BJ (cell line): ENCODE results near the gene MRGPRX1. TPM values are rescaled to one million over a fixed set of nuclear protein-coding genes. Genes with fewer than 3 reads are reported as not detected.

Experiments
- CTCF ChIA-PET: fragments of 350-600 bp; formaldehyde crosslinking; extraction: SDS; loops from one replicate; lab custom pipeline; 2021; ENCODE audit warnings: antibody characterized with exemption, inconsistent platforms; lab: Yijun Ruan, JAX
- POLR2A ChIA-PET: fragments of 300-600 bp; sonication (Branson Sonifier 250); formaldehyde crosslinking; extraction: SDS; loops from one replicate; lab custom pipeline; 2021; ENCODE audit warnings: antibody characterized with exemption; lab: Charles Lee
- DNase-seq: peaks from one replicate; pipeline ENCODE4 v3.0.0-alpha.2; 2011; ENCODE audit warnings: low read depth
- H3K27me3 ChIP-seq: 2 replicates; pipeline ENCODE4 v1.6.0; 2011; ENCODE audit warnings: low read length; ENCODE audit not compliant: control insufficient read depth, insufficient read depth
- H3K36me3 ChIP-seq: 2 replicates; pipeline ENCODE4 v1.5.1; 2011; ENCODE audit warnings: low read length; ENCODE audit not compliant: control insufficient read depth, insufficient read depth
- H3K4me3 ChIP-seq: 2 replicates; pipeline ENCODE4 v1.5.1; 2011; ENCODE audit warnings: low read depth, mild to moderate bottlenecking, control low read depth, low read length
- CTCF ChIP-seq: IDR thresholded peaks from 2 replicates; pipeline ENCODE4 v1.5.1; 2011; ENCODE audit warnings: low read depth, mild to moderate bottlenecking, control low read depth, inconsistent platforms, low read length, moderate library complexity; ENCODE audit not compliant: insufficient read depth
- polyA minus RNA-seq: library from RNA; depleted of rRNA, polyadenylated mRNA; stranded (reverse); fragments of >200 nt; gene quantifications from 2 replicates; pipeline ENCODE4 v1.2.3, GENCODE V29; 2011; rRNA and poly(A)+ RNA removed
- polyA plus RNA-seq: library from polyadenylated mRNA; depleted of rRNA; stranded (reverse); fragments of >200 nt; gene quantifications from 2 replicates; pipeline ENCODE4 v1.2.3, GENCODE V29; 2011; rRNA removed

MRGPRX1 gene
- polyA plus RNA-seq (not detected in 2 replicates), polyA minus RNA-seq (not detected in 2 replicates)

GRCh38 chr11:18939314-18939713 is at the start of gene MRGPRX1:
TSS of gene MRGPRX1 (minus strand) at chr11:18939414. CDS start at chr11:18934784, 4,630 bp downstream.
- TF ChIP-seq CTCF: no peak
- Histone ChIP-seq H3K4me3 (no peak within 1 kb of the TSS), H3K27me3 (no peaks in the 10 kb centered on the region), H3K36me3 (no peaks in the 10 kb centered on the region)
- no peak for DNase-seq
- ChIA-PET POLR2A (no interaction called here), CTCF (no interaction called here)

GRCh38 chr11:18987454-18988231 is 48.4 kb upstream of the MRGPRX1 start:
- Histone ChIP-seq H3K27me3 (no peaks in the 10 kb centered on the region), H3K36me3 (no peaks in the 10 kb centered on the region), H3K4me3 (no peak overlapping the region)
- ChIA-PET CTCF (no interaction called here), POLR2A (no interaction called here)
- no peak for DNase-seq
- TF ChIP-seq CTCF: no peak

GRCh38 chr11:18986744-18987143 is 47.5 kb upstream of the MRGPRX1 start:
- POLR2A ChIA-PET: no interaction called here
- H3K27me3 ChIP-seq: no peaks in the 10 kb centered on the region
- DNase-seq: no peak
- no peak for TF ChIP-seq CTCF
- CTCF ChIA-PET: no interaction called here
- H3K36me3 ChIP-seq: no peaks in the 10 kb centered on the region
- H3K4me3 ChIP-seq: no peak overlapping the region

- Histone ChIP-seq H3K4me3 (no peak overlapping the region), H3K36me3 (no peaks in the 10 kb centered on the region), H3K27me3 (no peaks in the 10 kb centered on the region)
- DNase-seq: no peak
- POLR2A ChIA-PET: no interaction called here
- TF ChIP-seq CTCF: no peak
- CTCF ChIA-PET: no interaction called here
Observed at GRCh38 chr11:18981897-18982296, 42.7 kb upstream of the MRGPRX1 start.

GRCh38 chr11:18974192-18974591 is 35.0 kb upstream of the MRGPRX1 start:
- Histone ChIP-seq H3K4me3 (no peak overlapping the region), H3K36me3 (no peaks in the 10 kb centered on the region), H3K27me3 (no peaks in the 10 kb centered on the region)
- TF ChIP-seq CTCF: no peak
- ChIA-PET POLR2A (no interaction called here), CTCF (no interaction called here)
- no peak for DNase-seq
